ENCODE data around the gene NUP93. TPM values are rescaled to one million over a fixed set of nuclear protein-coding genes. Genes with fewer than 3 reads are reported as not detected.
"Not testable (repeated sequence)": the region's sequence is repeated elsewhere in the genome, so short reads cannot be mapped to it uniquely, and the experiment has no call there.

The NUP93 gene
- total RNA-seq, 1 experiment from 2014 or later: 165 TPM

- H4K5ac ChIP-seq (ENCODE audit: insufficient read length, low read depth, low read length): no peak overlapping the region
- no peak overlapping the region for H3K23ac ChIP-seq (ENCODE audit: insufficient read length, low read depth, low read length)
- no peak overlapping the region for H3K9ac ChIP-seq (ENCODE audit: extremely low read depth, insufficient read length, low read length)
- no peak overlapping the region for H2AK5ac ChIP-seq (ENCODE audit: insufficient read length, low read length)
- no peak for TF ChIP-seq CTCF (conservative IDR thresholded peaks at IDR 0.05)
- no peak overlapping the region for H2BK12ac ChIP-seq (ENCODE audit: insufficient read length, low read depth, low read length)
- H3K9me3 Mint-ChIP-seq: no peaks in the 10 kb centered on the region
- no peak overlapping the region for H3K27ac ChIP-seq (ENCODE audit: insufficient read length, low read depth, low read length)
- H3K9me3 ChIP-seq (ENCODE audit: control insufficient read depth, low read depth, low read length): no peaks in the 10 kb centered on the region
- H3K79me1 ChIP-seq (ENCODE audit: insufficient read depth, low read depth, low read length, poor library complexity, severe bottlenecking): no peaks in the 10 kb centered on the region
- no peaks in the 10 kb centered on the region for H4K20me1 ChIP-seq (ENCODE audit: control insufficient read depth, insufficient read depth, insufficient read length)
- H3K4me1 Mint-ChIP-seq: peaks cover 4 to 5% of the 10 kb centered on the region in 2 experiments
- DNase-seq: no peak
- H2BK15ac ChIP-seq (ENCODE audit: low read depth, low read length): no peak overlapping the region
- no peak overlapping the region for H3K56ac ChIP-seq (ENCODE audit: insufficient read length, low read depth, low read length)
- no peaks in the 10 kb centered on the region; the same call in 1 of the 2 replicates for H3K4me1 ChIP-seq (ENCODE audit: insufficient read depth, low read length)
- H3K27ac Mint-ChIP-seq: peak overlapping the region in 1 of 3 experiments; percentile 31; a peak in 1 of 7 replicates
- H3K27me3 Mint-ChIP-seq (ENCODE audit: low read depth): no peaks in the 10 kb centered on the region
- H2AFZ ChIP-seq (ENCODE audit: low read length): no peak overlapping the region
- H3K4me2 ChIP-seq (ENCODE audit: insufficient read depth, insufficient read length, low read length): no peak overlapping the region
- no peaks in the 10 kb centered on the region for H3K36me3 Mint-ChIP-seq (ENCODE audit: insufficient read depth in 1 of 3, low read depth in 3 of 3)
- H3K79me2 ChIP-seq (ENCODE audit: insufficient read depth, low read length): no peaks in the 10 kb centered on the region
- H3K14ac ChIP-seq (ENCODE audit: insufficient read depth, low read length): no peak overlapping the region
- no peak overlapping the region for H2BK120ac ChIP-seq (ENCODE audit: low read depth, low read length, poor library complexity, severe bottlenecking)
- H3K23me2 ChIP-seq (ENCODE audit: insufficient read length, low read depth, low read length, poor library complexity, severe bottlenecking): no peaks in the 10 kb centered on the region
- no peak overlapping the region for H4K8ac ChIP-seq (replicated peaks; ENCODE audit: insufficient read length, low read depth, low read length)
- no peak overlapping the region for H3K4me3 Mint-ChIP-seq
- no peak overlapping the region for H3T11ph ChIP-seq (ENCODE audit: low read length)
- no peak overlapping the region for H3K18ac ChIP-seq (ENCODE audit: insufficient read length, low read depth, low read length)
- no peaks in the 10 kb centered on the region for H3K27me3 ChIP-seq (ENCODE audit: insufficient read depth, low read length)
- no peak overlapping the region for H3K4ac ChIP-seq (ENCODE audit: low read depth, low read length)
- no peak overlapping the region for H2BK5ac ChIP-seq (ENCODE audit: insufficient read length, low read length)
- no peak overlapping the region for H2BK20ac ChIP-seq (ENCODE audit: low read depth, low read length, poor library complexity, severe bottlenecking)
- no CpG with 5 or more reads among the region's 9 CpGs for WGBS (ENCODE audit: extremely low coverage, insufficient read length, low lambda C conversion rate)
- H4K91ac ChIP-seq (ENCODE audit: insufficient read length, low read depth, low read length): no peak overlapping the region
These were observed 138.2 kb downstream of the NUP93 start for GRCh38 chr16:56868175-56868574.

- H3K9ac ChIP-seq (ENCODE audit: extremely low read depth, insufficient read length, low read length); H4K8ac ChIP-seq (replicated peaks; ENCODE audit: insufficient read length, low read depth, low read length); H3K14ac ChIP-seq (ENCODE audit: insufficient read depth, low read length); H4K91ac ChIP-seq (ENCODE audit: insufficient read length, low read depth, low read length); H3K36me3 Mint-ChIP-seq (ENCODE audit: insufficient read depth in 1 of 3, low read depth in 3 of 3); H3K23ac ChIP-seq (ENCODE audit: insufficient read length, low read depth, low read length); H2BK20ac ChIP-seq (ENCODE audit: low read depth, low read length, poor library complexity, severe bottlenecking); H3K4me2 ChIP-seq (ENCODE audit: insufficient read depth, insufficient read length, low read length); H2BK12ac ChIP-seq (ENCODE audit: insufficient read length, low read depth, low read length); H3K18ac ChIP-seq (ENCODE audit: insufficient read length, low read depth, low read length); H3K4me3 Mint-ChIP-seq; H3K4me1 Mint-ChIP-seq; H3K79me2 ChIP-seq (ENCODE audit: insufficient read depth, low read length); H3K27me3 Mint-ChIP-seq (ENCODE audit: low read depth); H3K4ac ChIP-seq (ENCODE audit: low read depth, low read length); DNase-seq; H3K9me3 ChIP-seq (ENCODE audit: control insufficient read depth, low read depth, low read length); H3K9me3 Mint-ChIP-seq; H2AFZ ChIP-seq (ENCODE audit: low read length); H4K20me1 ChIP-seq (ENCODE audit: control insufficient read depth, insufficient read depth, insufficient read length); H2AK5ac ChIP-seq (ENCODE audit: insufficient read length, low read length); H3K56ac ChIP-seq (ENCODE audit: insufficient read length, low read depth, low read length); H3K27ac Mint-ChIP-seq; H3K27me3 ChIP-seq (ENCODE audit: insufficient read depth, low read length); H3K79me1 ChIP-seq (ENCODE audit: insufficient read depth, low read depth, low read length, poor library complexity, severe bottlenecking); H3K23me2 ChIP-seq (ENCODE audit: insufficient read length, low read depth, low read length, poor library complexity, severe bottlenecking); H2BK15ac ChIP-seq (ENCODE audit: low read depth, low read length); H3K4me1 ChIP-seq (ENCODE audit: insufficient read depth, low read length); H3K27ac ChIP-seq (ENCODE audit: insufficient read length, low read depth, low read length); H4K5ac ChIP-seq (ENCODE audit: insufficient read length, low read depth, low read length); H2BK120ac ChIP-seq (ENCODE audit: low read depth, low read length, poor library complexity, severe bottlenecking); H2BK5ac ChIP-seq (ENCODE audit: insufficient read length, low read length); H3T11ph ChIP-seq (ENCODE audit: low read length): not testable (repeated sequence)
- no CpG with 5 or more reads among the region's 5 CpGs for WGBS (ENCODE audit: extremely low coverage, insufficient read length, low lambda C conversion rate)
These were observed 138.8 kb downstream of the NUP93 start for GRCh38 chr16:56868766-56869165.

All from H9 (cell line).